Gastroesophageal sphincter (tissue), 4 donors: Measurements from ENCODE around the gene EFR3B. TPM values are rescaled to one million over a fixed set of nuclear protein-coding genes. Genes with fewer than 3 reads are reported as not detected.

ENCODE experiments used
- ATAC-seq: fragments of 150-250 bp; one replicate; pipeline ENCODE4 v1.9.1; 2016; ENCODE audit warnings: mild to moderate bottlenecking, moderate library complexity
- H3K27ac ChIP-seq, 4 donors: fragments of 200-600 bp; sonication (generic) in 3 of 4; 1 replicate in 3 of 4; 2 replicates in 1 of 4; pipeline ENCODE4 v1.5.1; 2016 to 2019
- H3K27me3 ChIP-seq: fragments of 200-600 bp; sonication (generic); one replicate; pipeline ENCODE4 v1.5.1; 2019
- H3K36me3 ChIP-seq, 2 donors: fragments of 200-600 bp; sonication (generic); one replicate each; pipeline ENCODE4 v1.5.1; 2019; ENCODE audit warnings: control low read depth in 1 of 2
- H3K4me1 ChIP-seq, 3 donors: fragments of 200-600 bp; sonication (generic); 1 replicate in 2 of 3; 2 replicates in 1 of 3; pipeline ENCODE4 v1.5.1; 2016 to 2019; ENCODE audit warnings: control low read depth in 2 of 3
- H3K4me3 ChIP-seq, 2 donors: fragments of 200-600 bp; sonication (generic); one replicate each; pipeline ENCODE4 v1.5.1; 2019; ENCODE audit warnings: mild to moderate bottlenecking in 1 of 2, moderate library complexity in 1 of 2
- H3K9me3 ChIP-seq, 3 donors: fragments of 200-600 bp; sonication (generic); one replicate each; pipeline ENCODE4 v1.5.1; 2017 to 2019; ENCODE audit warnings: control low read depth in 2 of 3
- EP300 ChIP-seq: sonication (generic); formaldehyde crosslinking; IDR thresholded peaks from one replicate; pipeline ENCODE4 v1.6.1; 2017; ENCODE audit warnings: antibody characterized with exemption, mild to moderate bottlenecking
- POLR2A ChIP-seq, 2 donors: fragments of 450-650 bp; IDR thresholded peaks; one replicate each; pipeline ENCODE4 v1.6.1; 2017; ENCODE audit warnings: antibody characterized with exemption in 2 of 2, mild to moderate bottlenecking in 2 of 2, moderate library complexity in 1 of 2
- POLR2AphosphoS5 ChIP-seq: sonication (generic); formaldehyde crosslinking; IDR thresholded peaks from one replicate; pipeline ENCODE4 v1.6.1; 2017; ENCODE audit warnings: antibody characterized with exemption
- WGBS, 2 donors: methylation state at CpG; one replicate each; pipeline ENCODE4 v1.1.5; 2018; ENCODE audit warnings: low coverage in 1 of 2; 5-methylcytosine and 5-hydroxymethylcytosine counted together
- total RNA-seq, 4 donors: library from RNA; depleted of rRNA; stranded (reverse); fragments of >200 nt; gene quantifications; one replicate each; pipeline ENCODE4 v1.1.0, GENCODE V29; 2016
- TF ChIP-seq, protein P1 (sequence below), 4 experiments: fragments of 200-600 bp in 2 of 4; fragments of 450-650 bp in 2 of 4; sonication (generic) in 1 of 4; IDR thresholded peaks; one replicate each; pipeline ENCODE4 v1.5.1; 2017 to 2019; ENCODE audit warnings: antibody characterized with exemption in 4 of 4, mild to moderate bottlenecking in 2 of 4, moderate library complexity in 2 of 4

EFR3B gene
- total RNA-seq, 4 donors from 2014 or later: 0.67 to 2.4 (median 1.5) TPM

DNA sequence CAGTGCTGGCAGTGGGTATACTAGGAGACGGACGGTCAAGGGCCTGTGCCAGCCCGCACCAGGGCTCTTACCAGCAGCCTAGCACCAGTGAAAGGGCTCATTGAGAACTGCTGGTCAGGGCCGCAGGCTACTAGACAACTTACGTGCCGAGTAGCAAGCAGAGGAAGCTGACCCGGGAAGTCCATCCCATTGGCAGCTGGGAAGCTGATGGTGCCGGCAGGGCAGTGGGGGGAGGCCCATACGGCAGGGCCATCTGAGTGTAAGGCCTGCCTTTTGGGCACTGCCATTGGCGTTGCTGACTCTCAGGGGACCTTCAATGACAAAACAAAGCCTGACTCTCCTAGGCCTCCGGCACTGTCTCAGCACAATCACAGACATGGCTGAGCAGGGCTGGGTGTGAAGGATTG, 20.6 kb downstream of the EFR3B start:
- H3K27ac ChIP-seq: peak overlapping the region in 2 of 4 donors; percentile 48 to 55

DNA sequence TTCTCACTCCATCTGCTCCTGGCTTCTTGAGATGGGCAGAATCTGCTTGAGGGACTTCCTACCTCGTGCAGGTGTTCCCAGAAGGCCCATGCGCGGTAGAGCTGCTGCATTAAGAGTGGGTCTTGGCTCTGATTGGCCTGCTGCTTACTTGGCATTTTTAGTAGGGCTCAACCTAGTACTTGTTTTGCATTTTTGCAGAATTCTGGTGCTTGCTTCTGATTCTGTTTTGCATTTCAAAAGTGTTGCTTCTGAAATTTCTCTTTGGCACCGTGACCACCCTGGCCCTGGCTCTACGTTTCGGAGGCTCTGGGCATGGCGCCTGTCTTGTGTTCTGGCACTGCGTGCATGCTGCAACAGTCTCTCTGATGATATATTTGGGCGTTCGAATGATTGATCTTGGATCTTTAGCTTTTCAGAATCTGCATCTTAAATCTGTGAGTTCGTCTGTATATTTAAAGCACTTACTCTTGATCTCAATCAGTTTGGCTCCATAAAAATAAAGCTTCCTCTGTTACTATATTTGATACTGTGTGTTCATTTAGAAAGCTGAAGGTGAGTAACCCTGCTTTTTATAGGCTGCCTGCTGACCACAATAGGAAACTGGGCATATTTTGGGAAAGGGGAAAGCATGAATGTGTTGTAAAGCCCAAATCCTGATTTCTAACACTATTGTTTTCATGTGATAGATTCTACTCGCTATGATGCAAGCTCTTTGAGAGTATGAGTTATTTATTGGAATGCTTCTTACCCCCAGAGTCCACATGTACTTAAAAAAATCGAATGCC, 22.2 kb downstream of the EFR3B start:
- WGBS, 2 donors: 38 to 40% methylated on average over 9 to 10 of the region's 13 CpGs
- Histone ChIP-seq H3K4me3 (no peak overlapping the region), H3K4me1 (peaks cover 0 to 20% (median 8%) of the 10 kb centered on the region in 3 donors), H3K27me3 (no peaks in the 10 kb centered on the region), H3K9me3 (no peaks in the 10 kb centered on the region), H3K27ac (peak overlapping the region in 2 of 4 donors; percentile 25 to 45), H3K36me3 (no peaks in the 10 kb centered on the region)
- TF ChIP-seq POLR2AphosphoS5 (no peak), POLR2A (IDR thresholded peaks at IDR 0.05) (no peak), EP300 (no peak)
- TF ChIP-seq, protein P1, sequence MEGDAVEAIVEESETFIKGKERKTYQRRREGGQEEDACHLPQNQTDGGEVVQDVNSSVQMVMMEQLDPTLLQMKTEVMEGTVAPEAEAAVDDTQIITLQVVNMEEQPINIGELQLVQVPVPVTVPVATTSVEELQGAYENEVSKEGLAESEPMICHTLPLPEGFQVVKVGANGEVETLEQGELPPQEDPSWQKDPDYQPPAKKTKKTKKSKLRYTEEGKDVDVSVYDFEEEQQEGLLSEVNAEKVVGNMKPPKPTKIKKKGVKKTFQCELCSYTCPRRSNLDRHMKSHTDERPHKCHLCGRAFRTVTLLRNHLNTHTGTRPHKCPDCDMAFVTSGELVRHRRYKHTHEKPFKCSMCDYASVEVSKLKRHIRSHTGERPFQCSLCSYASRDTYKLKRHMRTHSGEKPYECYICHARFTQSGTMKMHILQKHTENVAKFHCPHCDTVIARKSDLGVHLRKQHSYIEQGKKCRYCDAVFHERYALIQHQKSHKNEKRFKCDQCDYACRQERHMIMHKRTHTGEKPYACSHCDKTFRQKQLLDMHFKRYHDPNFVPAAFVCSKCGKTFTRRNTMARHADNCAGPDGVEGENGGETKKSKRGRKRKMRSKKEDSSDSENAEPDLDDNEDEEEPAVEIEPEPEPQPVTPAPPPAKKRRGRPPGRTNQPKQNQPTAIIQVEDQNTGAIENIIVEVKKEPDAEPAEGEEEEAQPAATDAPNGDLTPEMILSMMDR (IDR thresholded peaks at IDR 0.05): no peak
- ATAC-seq: no peak

More for the DNA sequence above, 20.6 kb downstream of the EFR3B start:
- 83 to 86% methylated on average over 2 to 4 of the region's 11 CpGs for WGBS, 2 donors
- TF ChIP-seq POLR2AphosphoS5 (no peak), POLR2A (IDR thresholded peaks at IDR 0.05) (no peak), EP300 (no peak)
- TF ChIP-seq, protein P1 (IDR thresholded peaks at IDR 0.05): no peak
- no peaks in the 10 kb centered on the region for H3K9me3 ChIP-seq
- H3K36me3 ChIP-seq: no peaks in the 10 kb centered on the region
- no peaks in the 10 kb centered on the region for H3K27me3 ChIP-seq
- peaks cover 0 to 20% (median 8%) of the 10 kb centered on the region in 3 donors for H3K4me1 ChIP-seq
- no peak overlapping the region for H3K4me3 ChIP-seq
- peak; percentile 31 for ATAC-seq

DNA sequence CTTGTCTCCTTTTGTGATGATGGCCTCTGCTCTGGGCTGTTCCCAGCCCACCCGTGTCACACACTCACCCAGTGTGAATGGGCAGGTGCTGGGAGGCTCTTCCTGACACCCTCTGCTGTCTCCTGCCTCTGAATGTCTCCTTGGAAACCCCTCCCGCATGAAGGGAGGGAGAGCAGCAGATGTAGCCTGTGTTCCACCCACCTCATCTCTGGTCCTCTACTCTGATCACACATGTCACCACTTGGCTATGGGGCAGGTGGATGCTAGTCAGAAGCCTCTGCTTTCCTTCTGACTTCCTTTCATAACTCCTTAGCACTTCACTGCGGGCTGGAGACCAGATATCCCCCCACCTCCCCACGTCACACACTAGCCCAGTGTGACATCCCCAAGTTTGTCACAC, 23.9 kb downstream of the EFR3B start:
- WGBS, 2 donors: 91 to 93% methylated on average over 2 of the region's 4 CpGs
- TF ChIP-seq, protein P1 (IDR thresholded peaks at IDR 0.05): no peak
- TF ChIP-seq POLR2A (IDR thresholded peaks at IDR 0.05) (no peak), EP300 (no peak)
- no peaks in the 10 kb centered on the region for H3K9me3 ChIP-seq

DNA sequence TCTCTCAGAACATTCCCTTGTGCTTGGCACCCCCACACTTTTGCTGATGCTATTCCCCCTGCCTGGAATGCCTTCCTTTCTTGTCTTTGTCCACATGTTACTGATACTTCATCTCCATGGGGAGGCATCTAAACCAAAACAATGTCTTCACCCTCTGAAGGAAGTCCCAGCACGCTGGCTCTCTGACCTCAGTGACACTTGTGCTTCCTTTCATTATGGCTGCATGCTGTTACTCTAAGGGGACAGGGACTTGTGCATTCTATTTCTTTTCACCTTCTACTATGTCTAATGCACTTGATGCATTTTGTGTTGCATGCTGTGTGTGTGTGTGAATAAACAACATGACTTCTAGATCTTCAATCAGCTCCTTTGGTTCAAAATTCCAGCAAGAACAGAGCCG, 24.6 kb downstream of the EFR3B start:
- ATAC-seq: no peak
- no peaks in the 10 kb centered on the region for H3K9me3 ChIP-seq
- WGBS, 2 donors: 95 to 100% methylated on average over 1 to 2 of the region's 2 CpGs

More for the DNA sequence above, 23.9 kb downstream of the EFR3B start:
- ATAC-seq: no peak
- no peaks in the 10 kb centered on the region for H3K36me3 ChIP-seq
- H3K27me3 ChIP-seq: no peaks in the 10 kb centered on the region
- H3K27ac ChIP-seq: no peak overlapping the region
- H3K4me1 ChIP-seq: peaks cover 0 to 20% (median 8%) of the 10 kb centered on the region in 3 donors
- H3K4me3 ChIP-seq: no peak overlapping the region

More for the DNA sequence above, 24.6 kb downstream of the EFR3B start:
- TF ChIP-seq, protein P1 (IDR thresholded peaks at IDR 0.05): no peak
- TF ChIP-seq POLR2A (IDR thresholded peaks at IDR 0.05): no peak
- TF ChIP-seq EP300: no peak
- TF ChIP-seq POLR2AphosphoS5: no peak
- Histone ChIP-seq H3K27ac (no peak overlapping the region), H3K36me3 (no peaks in the 10 kb centered on the region), H3K27me3 (no peaks in the 10 kb centered on the region), H3K4me1 (peaks cover 0 to 20% (median 8%) of the 10 kb centered on the region in 3 donors), H3K4me3 (no peak overlapping the region)
